ENCODE measurements around the gene MAST3.

MAST3 gene

DNA sequence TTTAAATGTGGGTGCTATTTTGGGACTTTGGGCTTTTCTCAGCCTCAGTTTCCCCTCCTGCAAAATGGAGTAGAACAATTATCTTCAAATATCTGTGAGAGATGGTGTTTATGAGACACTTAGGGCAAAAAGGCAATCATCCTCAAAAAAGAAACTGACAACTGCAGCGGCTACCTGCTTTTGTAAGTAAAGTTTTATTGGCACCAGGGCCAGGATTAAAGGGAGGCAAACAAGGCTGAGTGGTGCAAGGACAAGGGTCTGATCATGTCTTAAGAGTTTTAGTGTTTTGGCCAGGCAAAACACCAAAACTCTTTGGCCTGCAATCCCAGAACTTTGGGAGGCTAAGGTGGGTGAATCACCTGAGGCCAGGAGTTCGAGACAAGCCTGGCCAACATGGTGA lies 1.3 kb upstream of the MAST3 start:
- no peak for DNase-seq (ENCODE audit: low read depth)
- TF ChIP-seq, protein P1, sequence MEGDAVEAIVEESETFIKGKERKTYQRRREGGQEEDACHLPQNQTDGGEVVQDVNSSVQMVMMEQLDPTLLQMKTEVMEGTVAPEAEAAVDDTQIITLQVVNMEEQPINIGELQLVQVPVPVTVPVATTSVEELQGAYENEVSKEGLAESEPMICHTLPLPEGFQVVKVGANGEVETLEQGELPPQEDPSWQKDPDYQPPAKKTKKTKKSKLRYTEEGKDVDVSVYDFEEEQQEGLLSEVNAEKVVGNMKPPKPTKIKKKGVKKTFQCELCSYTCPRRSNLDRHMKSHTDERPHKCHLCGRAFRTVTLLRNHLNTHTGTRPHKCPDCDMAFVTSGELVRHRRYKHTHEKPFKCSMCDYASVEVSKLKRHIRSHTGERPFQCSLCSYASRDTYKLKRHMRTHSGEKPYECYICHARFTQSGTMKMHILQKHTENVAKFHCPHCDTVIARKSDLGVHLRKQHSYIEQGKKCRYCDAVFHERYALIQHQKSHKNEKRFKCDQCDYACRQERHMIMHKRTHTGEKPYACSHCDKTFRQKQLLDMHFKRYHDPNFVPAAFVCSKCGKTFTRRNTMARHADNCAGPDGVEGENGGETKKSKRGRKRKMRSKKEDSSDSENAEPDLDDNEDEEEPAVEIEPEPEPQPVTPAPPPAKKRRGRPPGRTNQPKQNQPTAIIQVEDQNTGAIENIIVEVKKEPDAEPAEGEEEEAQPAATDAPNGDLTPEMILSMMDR (IDR thresholded peaks at IDR 0.05; ENCODE audit: low read depth, low read length, missing control alignments), result no peak
- no peak overlapping the region for H3K4me3 ChIP-seq (ENCODE audit: low read depth, low read length)

DNA sequence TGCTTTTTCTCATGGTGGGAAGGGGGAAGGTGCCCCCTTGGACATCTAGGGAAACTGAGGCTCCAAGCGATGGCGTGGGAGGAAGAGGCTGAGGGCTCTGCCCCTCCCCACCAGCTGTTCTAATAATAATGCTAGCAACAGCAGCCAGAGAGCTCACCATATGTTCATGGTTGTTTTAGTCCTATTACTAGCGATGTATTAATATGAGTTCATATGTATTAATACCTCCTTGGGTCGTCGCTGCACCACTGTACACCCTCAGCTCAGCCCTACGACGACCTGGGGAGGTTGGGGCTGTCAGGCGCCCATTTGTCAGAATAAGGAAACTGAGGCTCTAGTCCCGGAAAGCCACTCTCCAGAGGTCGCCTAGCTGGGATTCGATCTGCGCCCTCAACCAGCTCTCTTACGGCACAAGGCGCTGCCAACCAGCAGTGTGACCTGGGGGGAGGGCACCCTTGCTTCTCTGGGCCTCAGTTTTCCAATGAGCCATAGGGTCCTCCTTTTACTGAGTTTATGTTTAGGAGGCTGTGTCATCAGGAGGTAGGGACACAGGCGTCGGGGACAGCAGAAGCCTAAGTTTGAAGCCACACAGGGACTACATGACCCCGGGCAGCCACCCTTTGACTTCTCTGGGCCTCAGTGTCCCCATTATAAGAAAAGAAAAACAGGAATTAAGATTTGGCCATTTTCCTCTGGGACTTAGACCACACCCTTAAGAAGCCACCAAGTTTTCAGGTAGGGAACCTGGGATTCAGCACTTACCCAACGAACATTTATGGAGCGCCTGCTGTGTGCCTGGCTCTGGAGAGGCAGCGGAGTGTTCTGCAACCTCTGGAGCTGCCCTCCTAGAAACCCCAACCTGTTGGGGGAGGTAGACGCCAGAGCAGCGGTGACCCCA lies 664 bp downstream of the MAST3 start:
- DNase-seq (ENCODE audit: low read depth), result no peak
- H3K4me3 ChIP-seq (ENCODE audit: low read depth, low read length), result peak overlapping the region; percentile 72
- TF ChIP-seq, protein P1 (IDR thresholded peaks at IDR 0.05; ENCODE audit: low read depth, low read length, missing control alignments), result no peak

DNA sequence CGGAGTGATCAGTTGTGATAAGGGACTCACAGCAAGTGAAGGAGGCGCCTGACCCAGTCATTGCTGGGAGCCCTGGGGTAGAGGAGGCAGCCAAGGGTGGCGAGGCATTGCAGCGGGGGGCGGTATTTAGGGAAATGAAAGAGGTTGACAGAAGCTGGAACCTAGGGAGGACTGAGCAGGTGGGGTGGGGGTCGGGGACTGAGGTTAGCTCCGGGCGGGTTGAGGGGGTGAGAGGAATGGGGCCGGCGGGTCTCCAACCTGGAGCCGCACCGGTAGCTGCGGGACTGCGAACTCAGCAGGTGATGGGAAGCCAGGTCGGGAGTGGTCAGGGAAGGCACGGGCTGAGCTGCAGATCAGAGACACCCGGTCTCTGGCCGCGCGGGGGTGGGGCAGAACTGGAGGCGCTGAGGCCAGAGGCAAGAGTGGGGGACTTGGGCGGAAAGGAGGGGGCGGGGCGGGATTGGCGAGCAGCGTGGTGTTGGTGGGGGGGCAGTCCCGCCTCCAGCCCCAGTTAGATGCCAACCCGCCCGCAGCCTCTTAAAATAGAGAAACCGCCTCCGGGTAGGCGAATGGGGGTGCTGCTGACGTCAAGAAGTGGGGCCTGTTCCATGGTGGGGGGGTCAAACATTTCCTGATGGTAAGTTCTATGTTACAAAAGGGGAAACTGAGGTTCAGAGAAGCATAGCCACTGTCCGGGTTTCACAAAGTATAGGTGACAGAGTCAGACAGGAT lies 1.5 kb downstream of the MAST3 start:
- H3K4me3 ChIP-seq (ENCODE audit: low read depth, low read length), result peak overlapping the region; percentile 72
- peak; percentile 83 for DNase-seq (ENCODE audit: low read depth)
- TF ChIP-seq, protein P1 (IDR thresholded peaks at IDR 0.05; ENCODE audit: low read depth, low read length, missing control alignments), result no peak

DNA sequence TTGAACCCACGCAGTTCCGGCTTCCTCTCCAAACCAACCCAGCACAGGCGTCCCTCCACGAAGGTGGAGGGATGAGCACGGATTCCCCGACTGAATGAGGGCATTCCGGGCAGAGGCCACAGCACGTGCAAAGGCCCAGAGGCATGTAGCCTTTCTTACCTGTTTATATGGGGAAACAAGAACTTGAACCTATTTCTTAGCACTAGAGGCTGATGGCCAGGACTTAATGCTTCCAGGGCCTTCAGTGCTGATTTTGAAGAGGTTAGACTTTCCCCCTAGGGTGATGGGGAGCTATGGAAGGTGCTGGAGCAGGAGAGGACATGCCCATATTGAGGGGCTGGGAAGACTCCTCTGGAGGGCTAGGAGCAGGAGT lies 2.0 kb downstream of the MAST3 start:
- DNase-seq (ENCODE audit: low read depth), result no peak
- peak overlapping the region; percentile 72 for H3K4me3 ChIP-seq (ENCODE audit: low read depth, low read length)
- TF ChIP-seq, protein P1 (IDR thresholded peaks at IDR 0.05; ENCODE audit: low read depth, low read length, missing control alignments), result no peak

DNA sequence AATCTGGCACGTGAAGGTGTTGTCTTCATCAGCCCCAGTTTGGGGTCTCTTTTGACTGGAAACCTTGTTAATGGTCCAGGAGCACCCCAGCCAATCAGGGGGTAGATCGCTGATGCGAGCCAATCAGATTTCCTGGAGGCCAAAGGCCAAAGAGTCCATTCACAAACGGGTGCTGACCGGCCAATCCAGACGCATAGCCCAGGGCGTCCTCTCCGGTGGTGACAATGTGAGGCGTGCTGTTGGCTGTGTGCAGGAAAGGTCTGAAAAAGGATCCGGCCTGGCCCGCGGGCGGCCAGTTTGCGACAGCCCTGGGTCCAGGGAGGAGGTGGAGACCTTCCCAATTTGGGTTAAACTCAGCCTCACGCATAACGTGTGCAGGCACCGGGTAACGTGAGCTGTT lies 3.1 kb downstream of the MAST3 start:
- H3K4me3 ChIP-seq (ENCODE audit: low read depth, low read length), result no peak overlapping the region
- TF ChIP-seq, protein P1 (IDR thresholded peaks at IDR 0.05; ENCODE audit: low read depth, low read length, missing control alignments), result no peak
- no peak for DNase-seq (ENCODE audit: low read depth)

DNA sequence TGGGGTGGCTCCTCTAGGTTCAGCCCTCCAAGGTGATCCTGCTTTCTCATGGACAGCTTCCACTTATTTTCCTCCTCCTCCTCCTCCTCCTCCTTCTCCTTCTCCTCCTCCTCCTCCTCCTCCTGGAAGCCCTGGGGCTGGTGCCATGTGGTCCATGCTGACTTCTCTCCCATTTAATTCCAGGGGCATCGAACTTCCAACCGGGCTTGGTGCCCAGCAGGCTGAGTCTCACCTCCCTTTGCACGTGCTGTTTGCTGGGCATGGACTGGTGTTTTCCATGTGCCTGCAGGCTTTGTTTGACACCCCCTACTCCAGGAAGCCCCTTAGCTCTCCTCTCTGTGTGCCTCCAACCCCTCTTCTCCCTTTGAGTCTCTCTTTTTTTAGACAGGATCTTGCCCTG lies 3.7 kb downstream of the MAST3 start:
- no peak overlapping the region for H3K4me3 ChIP-seq (ENCODE audit: low read depth, low read length)
- no peak for DNase-seq (ENCODE audit: low read depth)
- TF ChIP-seq, protein P1 (IDR thresholded peaks at IDR 0.05; ENCODE audit: low read depth, low read length, missing control alignments), result no peak
